ENCODE measurements around the gene TNRC6C. TPM values are rescaled to one million over a fixed set of nuclear protein-coding genes. Genes with fewer than 3 reads are reported as not detected.

TNRC6C gene
- total RNA-seq, 3 donors from 2014 or later (not counting 1 experiment from before 2014, with no cell fraction given), result 74.3 to 100 (median 76.3) TPM

DNA sequence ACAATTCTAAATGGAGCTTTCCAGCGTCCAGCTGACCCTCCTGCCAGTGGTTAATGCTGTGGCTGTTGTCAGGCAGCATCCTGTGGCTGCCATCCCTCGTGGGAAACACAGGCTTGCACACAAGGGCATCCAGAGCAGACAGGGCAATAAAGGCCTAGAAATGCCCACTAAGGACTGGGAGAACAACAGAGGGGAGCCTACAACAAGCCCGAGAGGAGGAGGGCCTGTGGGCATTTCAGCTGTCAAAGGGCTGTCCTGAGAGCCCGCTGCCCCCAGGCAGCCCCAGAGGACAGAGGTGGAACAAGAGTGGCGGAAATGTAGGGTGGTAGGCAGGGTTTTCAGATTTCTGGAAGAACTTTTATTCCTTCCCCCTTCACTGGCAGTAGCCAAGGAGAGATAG lies 81.1 kb downstream of the TNRC6C start:
- Histone ChIP-seq H3K4me3 (ENCODE audit: low read length) (no peak overlapping the region), H3K27me3 (ENCODE audit: control insufficient read depth, insufficient read depth, low read length) (no peaks in the 10 kb centered on the region), H3K36me3 (ENCODE audit: control insufficient read depth, insufficient read depth, low read length) (peaks cover 23% of the 10 kb centered on the region), H3K27ac (ENCODE audit: low read length) (no peak overlapping the region), H3K4me1 (ENCODE audit: control insufficient read depth, insufficient read depth, low read length) (peaks cover 5% of the 10 kb centered on the region), H3K9me3 (ENCODE audit: control insufficient read depth, insufficient read depth, low read length) (no peaks in the 10 kb centered on the region)
- H3K9me3 Mint-ChIP-seq, result no peaks in the 10 kb centered on the region
- H3K27me3 Mint-ChIP-seq (ENCODE audit: low read depth in 2 of 2), result no peaks in the 10 kb centered on the region
- H3K36me3 Mint-ChIP-seq, result peaks cover 11% of the 10 kb centered on the region
- H3K4me1 Mint-ChIP-seq, result peaks cover 31 to 34% of the 10 kb centered on the region in 2 donors
- WGBS (ENCODE audit: insufficient coverage), result 89% methylated on average over 4 of the region's 5 CpGs
- TF ChIP-seq, protein P1, sequence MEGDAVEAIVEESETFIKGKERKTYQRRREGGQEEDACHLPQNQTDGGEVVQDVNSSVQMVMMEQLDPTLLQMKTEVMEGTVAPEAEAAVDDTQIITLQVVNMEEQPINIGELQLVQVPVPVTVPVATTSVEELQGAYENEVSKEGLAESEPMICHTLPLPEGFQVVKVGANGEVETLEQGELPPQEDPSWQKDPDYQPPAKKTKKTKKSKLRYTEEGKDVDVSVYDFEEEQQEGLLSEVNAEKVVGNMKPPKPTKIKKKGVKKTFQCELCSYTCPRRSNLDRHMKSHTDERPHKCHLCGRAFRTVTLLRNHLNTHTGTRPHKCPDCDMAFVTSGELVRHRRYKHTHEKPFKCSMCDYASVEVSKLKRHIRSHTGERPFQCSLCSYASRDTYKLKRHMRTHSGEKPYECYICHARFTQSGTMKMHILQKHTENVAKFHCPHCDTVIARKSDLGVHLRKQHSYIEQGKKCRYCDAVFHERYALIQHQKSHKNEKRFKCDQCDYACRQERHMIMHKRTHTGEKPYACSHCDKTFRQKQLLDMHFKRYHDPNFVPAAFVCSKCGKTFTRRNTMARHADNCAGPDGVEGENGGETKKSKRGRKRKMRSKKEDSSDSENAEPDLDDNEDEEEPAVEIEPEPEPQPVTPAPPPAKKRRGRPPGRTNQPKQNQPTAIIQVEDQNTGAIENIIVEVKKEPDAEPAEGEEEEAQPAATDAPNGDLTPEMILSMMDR (IDR thresholded peaks at IDR 0.05), result no peak
- ATAC-seq, result no peak
- intact Hi-C loops (cut with micrococcal nuclease), result no loop called here
- DNase-seq, result no peak
- H3K4me3 Mint-ChIP-seq, result no peak overlapping the region
- peak overlapping the region; percentile 45 to 61 for H3K27ac Mint-ChIP-seq

DNA sequence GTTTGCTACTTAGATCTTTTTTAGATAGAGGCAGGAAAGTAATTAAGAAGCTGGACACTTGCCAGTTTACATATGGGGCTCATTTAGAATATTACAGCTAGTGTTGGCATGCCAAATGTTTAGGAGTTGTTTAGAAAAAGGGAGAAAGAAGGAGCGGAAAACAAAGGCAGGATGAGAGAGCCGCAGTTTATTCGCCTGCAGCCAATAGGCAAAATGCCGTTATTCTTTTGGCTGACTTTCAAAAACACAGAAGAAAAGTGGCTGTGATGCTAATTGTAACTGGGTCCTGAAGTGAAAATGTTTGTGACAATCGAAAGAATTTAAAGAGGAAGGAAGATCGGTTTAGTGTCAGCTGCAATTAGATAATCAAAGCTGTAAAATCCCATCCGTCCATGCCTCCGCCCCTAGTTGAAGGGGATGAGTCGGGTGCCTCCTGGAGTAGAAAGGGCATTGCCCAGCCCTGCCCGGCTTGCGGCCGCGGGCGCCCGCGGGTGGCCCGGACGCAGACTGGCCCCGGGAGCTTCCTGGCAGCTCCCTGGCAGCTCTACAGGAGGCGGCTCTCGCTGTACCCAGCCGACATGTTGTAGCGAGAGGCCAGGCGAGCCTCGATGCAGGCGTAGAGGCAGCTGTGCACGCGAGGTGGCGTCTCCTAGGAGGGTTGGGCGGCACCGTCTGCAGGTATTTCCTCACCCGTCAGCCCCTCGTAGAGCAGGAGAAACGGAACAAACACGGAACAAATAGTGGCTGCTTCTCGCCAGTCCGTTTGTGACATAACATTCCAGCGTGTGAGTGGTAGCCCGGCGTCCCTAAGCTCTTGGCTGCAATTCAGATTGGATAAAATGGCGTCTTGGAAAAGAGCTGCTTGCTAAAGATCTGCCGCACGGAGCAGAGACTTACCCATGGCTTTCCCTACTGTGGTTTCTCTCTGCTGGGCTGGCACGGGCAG lies 82.2 kb downstream of the TNRC6C start:
- Histone ChIP-seq H3K27ac (ENCODE audit: low read length) (no peak overlapping the region), H3K4me3 (ENCODE audit: low read length) (peak overlapping the region; percentile 23), H3K36me3 (ENCODE audit: control insufficient read depth, insufficient read depth, low read length) (peaks cover 20% of the 10 kb centered on the region), H3K9me3 (ENCODE audit: control insufficient read depth, insufficient read depth, low read length) (no peaks in the 10 kb centered on the region), H3K4me1 (ENCODE audit: control insufficient read depth, insufficient read depth, low read length) (peaks cover 5% of the 10 kb centered on the region), H3K27me3 (ENCODE audit: control insufficient read depth, insufficient read depth, low read length) (no peaks in the 10 kb centered on the region)
- peaks cover 35 to 41% of the 10 kb centered on the region in 2 donors for H3K4me1 Mint-ChIP-seq
- H3K27ac Mint-ChIP-seq, result peak overlapping the region; percentile 6 to 21
- TF ChIP-seq, protein P1 (IDR thresholded peaks at IDR 0.05), result no peak
- ATAC-seq (peak in 2 of 3 donors; percentile 44 to 84), DNase-seq (peak in 1 of 2 donors; percentile 71)
- no peaks in the 10 kb centered on the region for H3K27me3 Mint-ChIP-seq (ENCODE audit: low read depth in 2 of 2)
- no peaks in the 10 kb centered on the region for H3K9me3 Mint-ChIP-seq
- H3K36me3 Mint-ChIP-seq, result peaks cover 11% of the 10 kb centered on the region
- WGBS (ENCODE audit: insufficient coverage), result 61% methylated on average over 44 of the region's 44 CpGs
- intact Hi-C loops (cut with micrococcal nuclease), result no loop called here
- peak overlapping the region; percentile 76 for H3K4me3 Mint-ChIP-seq

DNA sequence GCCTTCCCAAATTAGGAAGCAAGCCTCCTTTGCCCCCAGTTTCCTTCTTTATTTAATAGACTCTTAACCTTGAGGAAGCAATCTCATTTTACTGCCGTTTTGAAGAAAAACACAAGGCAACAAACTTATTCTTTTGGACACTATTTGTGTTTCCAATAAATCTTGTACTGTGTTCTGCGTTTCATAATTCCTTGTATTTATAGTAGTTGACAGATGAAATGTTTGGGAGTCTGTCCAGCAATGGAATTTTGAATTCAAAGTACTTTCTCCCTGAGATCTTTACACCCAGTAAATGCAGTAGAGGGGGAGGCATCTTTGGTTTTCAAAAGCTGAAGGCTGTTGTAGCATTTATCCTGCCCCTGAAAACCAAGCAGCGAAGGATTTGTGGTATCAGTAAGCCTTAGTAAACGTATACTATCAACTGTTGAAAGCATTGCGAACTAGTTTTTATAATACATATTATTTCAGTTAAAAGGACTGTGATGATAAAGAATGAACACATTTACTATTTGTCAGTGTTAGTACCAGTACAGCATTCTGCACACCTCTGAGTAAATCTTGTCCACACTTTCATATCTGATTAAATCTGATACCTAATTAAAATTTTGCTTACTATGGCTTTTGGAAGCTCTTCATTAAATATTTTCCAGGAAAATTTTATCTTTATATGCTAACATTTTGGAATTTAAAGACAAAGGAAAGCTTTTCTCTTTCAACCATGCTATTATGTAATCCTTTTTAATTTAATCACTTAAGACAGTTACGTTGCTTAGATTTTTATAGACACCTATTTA lies 83.1 kb downstream of the TNRC6C start:
- 71% methylated on average over 2 of the region's 6 CpGs for WGBS (ENCODE audit: insufficient coverage)
- H3K9me3 Mint-ChIP-seq, result no peaks in the 10 kb centered on the region
- H3K27ac Mint-ChIP-seq, result peak overlapping the region in 1 of 2 donors; percentile 6

More for the DNA sequence above, 83.1 kb downstream of the TNRC6C start:
- TF ChIP-seq, protein P1 (IDR thresholded peaks at IDR 0.05), result no peak
- no peaks in the 10 kb centered on the region for H3K27me3 Mint-ChIP-seq (ENCODE audit: low read depth in 2 of 2)
- H3K4me3 Mint-ChIP-seq, result peak overlapping the region; percentile 61
- Histone ChIP-seq H3K4me1 (ENCODE audit: control insufficient read depth, insufficient read depth, low read length) (peaks cover 5% of the 10 kb centered on the region), H3K27me3 (ENCODE audit: control insufficient read depth, insufficient read depth, low read length) (no peaks in the 10 kb centered on the region), H3K9me3 (ENCODE audit: control insufficient read depth, insufficient read depth, low read length) (no peaks in the 10 kb centered on the region), H3K36me3 (ENCODE audit: control insufficient read depth, insufficient read depth, low read length) (peaks cover 17% of the 10 kb centered on the region), H3K4me3 (ENCODE audit: low read length) (peak overlapping the region; percentile 23), H3K27ac (ENCODE audit: low read length) (no peak overlapping the region)
- peaks cover 35 to 48% of the 10 kb centered on the region in 2 donors for H3K4me1 Mint-ChIP-seq
- DNase-seq, result no peak
- intact Hi-C loops (cut with micrococcal nuclease), result no loop called here
- H3K36me3 Mint-ChIP-seq, result peaks cover 11% of the 10 kb centered on the region
- ATAC-seq, result no peak
